ENCODE measurements around the gene SOS2. TPM values are rescaled to one million over a fixed set of nuclear protein-coding genes. Genes with fewer than 3 reads are reported as not detected.
A peak's percentile ranks its signal among the peaks of the same experiment; 100 is the strongest.

SOS2 gene
- total and polyA plus RNA-seq, 2 donors (not counting 1 experiment from before 2014, with no cell fraction given): 16.1 to 23.8 TPM

DNA sequence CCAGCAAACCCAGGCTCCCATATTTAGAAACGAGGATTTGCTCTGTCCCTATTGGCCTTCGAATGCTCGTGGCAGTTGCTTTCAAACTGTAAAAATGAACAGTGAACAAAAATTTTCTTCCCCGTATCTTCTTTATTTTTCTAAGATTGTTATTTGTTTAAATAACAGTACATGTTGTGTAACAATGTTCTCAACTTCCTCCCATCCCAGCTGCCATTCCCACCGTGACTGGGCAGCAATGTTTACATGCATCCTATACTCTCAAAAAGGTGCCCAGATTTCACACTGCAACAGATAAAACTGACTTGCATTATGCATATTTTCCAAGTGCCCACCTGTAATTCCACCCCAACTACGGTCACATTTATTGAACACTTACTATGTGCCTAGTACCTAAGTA is 127.8 kb downstream of the SOS2 start:
- Histone ChIP-seq H3K4me1 (ENCODE audit: control insufficient read depth, extremely low read depth, insufficient read depth, low read length) (no peaks in the 10 kb centered on the region), H3K27ac (ENCODE audit: insufficient read depth, low read length) (no peak overlapping the region), H2AFZ (ENCODE audit: low read length) (no peak overlapping the region), H3K4me3 (replicated peaks in 1 of 4; ENCODE audit: control extremely low read depth in 1 of 4, insufficient read depth in 1 of 4, low read depth in 3 of 4, low read length in 4 of 4) (no peak overlapping the region), H3K9ac (ENCODE audit: insufficient read depth, low read length) (no peak overlapping the region), H3K79me2 (ENCODE audit: control insufficient read depth, insufficient read depth, low read length) (no peaks in the 10 kb centered on the region), H3K36me3 (ENCODE audit: control insufficient read depth, insufficient read depth, low read length) (peaks cover 1% of the 10 kb centered on the region), H4K20me1 (ENCODE audit: control insufficient read depth, extremely low read depth, insufficient read depth, low read length) (no peaks in the 10 kb centered on the region), H3K4me2 (ENCODE audit: extremely low read depth, insufficient read depth, low read length) (no peak overlapping the region), H3K27me3 (ENCODE audit: control insufficient read depth, insufficient read depth, low read length) (no peaks in the 10 kb centered on the region), H3K9me3 (ENCODE audit: control insufficient read depth, insufficient read depth, low read depth, low read length) (no peaks in the 10 kb centered on the region)
- no peak for TF ChIP-seq EZH2 (IDR thresholded peaks at IDR 0.05; ENCODE audit: low read length, missing control alignments)
- TF ChIP-seq, protein P1, sequence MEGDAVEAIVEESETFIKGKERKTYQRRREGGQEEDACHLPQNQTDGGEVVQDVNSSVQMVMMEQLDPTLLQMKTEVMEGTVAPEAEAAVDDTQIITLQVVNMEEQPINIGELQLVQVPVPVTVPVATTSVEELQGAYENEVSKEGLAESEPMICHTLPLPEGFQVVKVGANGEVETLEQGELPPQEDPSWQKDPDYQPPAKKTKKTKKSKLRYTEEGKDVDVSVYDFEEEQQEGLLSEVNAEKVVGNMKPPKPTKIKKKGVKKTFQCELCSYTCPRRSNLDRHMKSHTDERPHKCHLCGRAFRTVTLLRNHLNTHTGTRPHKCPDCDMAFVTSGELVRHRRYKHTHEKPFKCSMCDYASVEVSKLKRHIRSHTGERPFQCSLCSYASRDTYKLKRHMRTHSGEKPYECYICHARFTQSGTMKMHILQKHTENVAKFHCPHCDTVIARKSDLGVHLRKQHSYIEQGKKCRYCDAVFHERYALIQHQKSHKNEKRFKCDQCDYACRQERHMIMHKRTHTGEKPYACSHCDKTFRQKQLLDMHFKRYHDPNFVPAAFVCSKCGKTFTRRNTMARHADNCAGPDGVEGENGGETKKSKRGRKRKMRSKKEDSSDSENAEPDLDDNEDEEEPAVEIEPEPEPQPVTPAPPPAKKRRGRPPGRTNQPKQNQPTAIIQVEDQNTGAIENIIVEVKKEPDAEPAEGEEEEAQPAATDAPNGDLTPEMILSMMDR (conservative IDR thresholded peaks at IDR 0.05 in 1 of 2, IDR thresholded peaks at IDR 0.05 in 1 of 2; ENCODE audit: low read depth in 1 of 2, low read length in 2 of 2): no peak
- peak in 1 of 2 donors; percentile 22 for DNase-seq (ENCODE audit: low read depth in 2 of 2)

DNA sequence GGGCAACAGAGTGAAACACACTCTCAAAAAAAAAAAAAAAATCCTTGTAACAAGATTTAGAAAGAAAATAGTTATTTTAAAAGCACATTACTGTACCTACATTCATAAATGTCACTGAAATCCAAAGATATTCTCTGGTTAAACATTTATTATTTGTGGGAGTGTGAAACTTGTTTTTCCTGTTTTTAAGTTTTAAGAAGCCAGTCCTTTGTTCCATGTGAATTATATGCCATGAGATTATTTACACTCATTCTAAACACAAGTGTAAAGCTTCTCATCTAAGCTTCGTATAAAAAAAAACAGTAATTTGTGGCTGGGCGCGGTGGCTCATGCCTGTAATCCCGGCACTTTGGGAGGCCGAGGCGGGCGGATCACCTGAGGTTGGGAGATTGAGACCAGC is 130.0 kb downstream of the SOS2 start:
- H3K27ac ChIP-seq (ENCODE audit: insufficient read depth, low read length): no peak overlapping the region
- H3K79me2 ChIP-seq (ENCODE audit: control insufficient read depth, insufficient read depth, low read length): no peaks in the 10 kb centered on the region
- no peak overlapping the region for H2AFZ ChIP-seq (ENCODE audit: low read length)

DNA sequence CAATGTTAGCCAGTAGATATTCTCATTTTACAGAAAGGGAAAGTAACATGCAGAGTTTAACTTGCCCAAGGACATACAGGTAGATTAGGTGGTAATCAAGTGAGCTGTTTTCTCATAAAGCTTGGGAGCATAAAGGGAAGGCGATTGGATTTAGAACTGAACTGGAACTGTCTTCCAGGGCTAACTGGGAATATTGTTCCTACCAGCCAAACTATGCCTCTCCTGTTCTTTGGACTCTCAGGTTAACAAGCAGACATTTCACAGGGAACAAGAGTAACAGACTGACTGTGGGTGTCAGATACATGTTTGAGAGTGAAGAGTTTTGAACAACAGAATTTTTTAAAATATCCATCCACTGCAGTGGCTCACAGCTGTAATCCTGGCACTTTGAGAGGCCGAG is 130.6 kb downstream of the SOS2 start:
- Histone ChIP-seq H3K36me3 (ENCODE audit: control insufficient read depth, insufficient read depth, low read length) (peaks cover 1% of the 10 kb centered on the region), H3K9ac (ENCODE audit: insufficient read depth, low read length) (no peak overlapping the region)
- TF ChIP-seq, protein P1 (conservative IDR thresholded peaks at IDR 0.05 in 1 of 2, IDR thresholded peaks at IDR 0.05 in 1 of 2; ENCODE audit: low read depth in 1 of 2, low read length in 2 of 2): no peak
- TF ChIP-seq EZH2 (IDR thresholded peaks at IDR 0.05; ENCODE audit: low read length, missing control alignments): no peak

More for the DNA sequence above, 130.0 kb downstream of the SOS2 start:
- no peak for DNase-seq (ENCODE audit: low read depth in 2 of 2)
- peaks cover 1% of the 10 kb centered on the region for H3K36me3 ChIP-seq (ENCODE audit: control insufficient read depth, insufficient read depth, low read length)
- no peak overlapping the region for H3K4me2 ChIP-seq (ENCODE audit: extremely low read depth, insufficient read depth, low read length)
- no peaks in the 10 kb centered on the region for H3K4me1 ChIP-seq (ENCODE audit: control insufficient read depth, extremely low read depth, insufficient read depth, low read length)
- H3K4me3 ChIP-seq (replicated peaks in 1 of 4; ENCODE audit: control extremely low read depth in 1 of 4, insufficient read depth in 1 of 4, low read depth in 3 of 4, low read length in 4 of 4): no peak overlapping the region
- TF ChIP-seq EZH2 (IDR thresholded peaks at IDR 0.05; ENCODE audit: low read length, missing control alignments): no peak
- TF ChIP-seq, protein P1 (conservative IDR thresholded peaks at IDR 0.05 in 1 of 2, IDR thresholded peaks at IDR 0.05 in 1 of 2; ENCODE audit: low read depth in 1 of 2, low read length in 2 of 2): no peak
- no peak overlapping the region for H3K9ac ChIP-seq (ENCODE audit: insufficient read depth, low read length)
- H4K20me1 ChIP-seq (ENCODE audit: control insufficient read depth, extremely low read depth, insufficient read depth, low read length): no peaks in the 10 kb centered on the region
- no peaks in the 10 kb centered on the region for H3K27me3 ChIP-seq (ENCODE audit: control insufficient read depth, insufficient read depth, low read length)
- no peaks in the 10 kb centered on the region for H3K9me3 ChIP-seq (ENCODE audit: control insufficient read depth, insufficient read depth, low read depth, low read length)

More for the DNA sequence above, 130.6 kb downstream of the SOS2 start:
- Histone ChIP-seq H3K9me3 (ENCODE audit: control insufficient read depth, insufficient read depth, low read depth, low read length) (no peaks in the 10 kb centered on the region), H2AFZ (ENCODE audit: low read length) (no peak overlapping the region), H3K79me2 (ENCODE audit: control insufficient read depth, insufficient read depth, low read length) (no peaks in the 10 kb centered on the region), H4K20me1 (ENCODE audit: control insufficient read depth, extremely low read depth, insufficient read depth, low read length) (no peaks in the 10 kb centered on the region), H3K27ac (ENCODE audit: insufficient read depth, low read length) (no peak overlapping the region), H3K4me3 (replicated peaks in 1 of 4; ENCODE audit: control extremely low read depth in 1 of 4, insufficient read depth in 1 of 4, low read depth in 3 of 4, low read length in 4 of 4) (no peak overlapping the region), H3K4me2 (ENCODE audit: extremely low read depth, insufficient read depth, low read length) (no peak overlapping the region), H3K4me1 (ENCODE audit: control insufficient read depth, extremely low read depth, insufficient read depth, low read length) (no peaks in the 10 kb centered on the region), H3K27me3 (ENCODE audit: control insufficient read depth, insufficient read depth, low read length) (no peaks in the 10 kb centered on the region)
- no peak for DNase-seq (ENCODE audit: low read depth in 2 of 2)
